DMS53 treated with DMSO at 0.1 percent for 48 hours (cell line): ENCODE results near the gene RNF114.
A peak's percentile ranks its signal among the peaks of the same experiment; 100 is the strongest.
"Not testable (repeated sequence)": the region's sequence is repeated elsewhere in the genome, so short reads cannot be mapped to it uniquely, and the experiment has no call there.

Experiments used
- DNase-seq: peaks from one replicate; lab custom pipeline; 2025; ENCODE audit not compliant: unreplicated experiment; lab: John Stamatoyannopoulos, UW

Gene RNF114

DNA sequence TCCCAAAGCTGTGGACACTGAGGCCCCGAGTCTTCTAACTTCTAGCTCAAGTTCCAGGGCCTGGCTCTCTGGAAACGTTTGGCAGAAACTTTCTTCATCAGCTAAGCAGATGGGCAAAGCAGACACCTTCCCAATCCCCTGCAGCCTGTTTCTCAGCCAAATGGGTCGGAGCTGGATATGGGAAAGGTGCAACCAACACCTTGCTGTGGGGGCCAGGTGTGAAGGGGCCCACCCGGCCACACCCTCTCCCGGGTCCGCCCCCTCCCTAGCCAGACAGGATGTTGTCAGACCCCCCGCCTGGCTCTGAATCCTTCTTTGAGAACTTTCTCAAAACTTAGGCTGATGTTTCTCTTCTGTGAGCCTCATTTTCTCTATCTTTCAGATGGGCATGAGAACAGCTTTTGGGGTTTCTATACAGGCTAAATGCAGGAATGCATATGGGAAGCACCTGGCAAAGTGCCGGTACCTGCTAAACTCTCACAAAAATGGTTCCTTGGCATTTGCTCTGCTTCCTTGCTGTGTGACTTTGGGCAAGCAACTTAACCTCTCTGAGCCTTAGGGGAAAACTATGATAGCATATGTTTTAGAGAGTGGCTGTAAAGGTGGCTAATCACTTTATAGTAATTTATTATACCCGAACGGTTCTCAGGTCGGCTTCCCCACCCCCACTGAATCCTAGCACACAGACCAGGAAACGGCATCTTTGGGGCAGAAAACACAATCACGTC is 48.4 kb downstream of the RNF114 start:
- DNase-seq, result no peak

DNA sequence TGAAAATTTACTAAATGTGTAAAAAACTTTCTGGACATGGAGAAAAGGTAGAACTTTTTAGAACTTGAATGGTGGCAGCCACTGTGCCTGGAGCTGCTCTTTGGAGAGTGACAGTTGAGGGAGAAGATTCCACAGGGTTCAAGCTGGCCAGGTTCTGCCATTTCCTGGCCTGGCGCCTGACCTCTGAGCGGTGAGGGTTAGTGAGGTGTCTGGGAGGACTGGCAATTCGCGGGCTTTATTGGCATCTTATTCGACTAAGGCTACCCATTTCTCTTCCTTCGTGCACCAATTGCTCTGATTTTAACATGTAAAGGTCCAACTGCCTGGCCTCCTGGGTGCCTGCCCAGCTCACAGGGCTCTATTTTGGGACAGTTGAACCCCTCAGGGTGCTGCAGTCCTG is 49.0 kb downstream of the RNF114 start:
- DNase-seq, result no peak

DNA sequence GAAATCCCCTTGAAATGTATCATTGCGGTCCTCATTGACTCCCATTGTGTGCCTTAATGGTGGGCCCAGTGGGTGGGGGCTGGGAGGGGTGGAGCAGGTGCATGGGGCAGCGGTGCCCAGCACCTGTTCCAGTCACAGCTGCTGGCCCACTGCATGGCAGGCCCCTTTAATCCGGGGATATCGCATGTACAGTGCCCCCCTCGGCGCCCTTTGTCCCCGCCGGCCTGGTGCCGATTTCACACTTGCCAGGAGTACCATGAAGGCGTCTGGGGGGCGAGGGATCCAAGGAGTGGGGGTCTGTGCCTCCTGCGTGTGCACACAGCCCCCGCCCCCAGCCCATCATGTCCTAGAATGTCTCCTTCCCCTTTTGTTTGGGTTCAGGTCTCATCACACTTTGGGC is 49.4 kb downstream of the RNF114 start:
- no peak for DNase-seq

DNA sequence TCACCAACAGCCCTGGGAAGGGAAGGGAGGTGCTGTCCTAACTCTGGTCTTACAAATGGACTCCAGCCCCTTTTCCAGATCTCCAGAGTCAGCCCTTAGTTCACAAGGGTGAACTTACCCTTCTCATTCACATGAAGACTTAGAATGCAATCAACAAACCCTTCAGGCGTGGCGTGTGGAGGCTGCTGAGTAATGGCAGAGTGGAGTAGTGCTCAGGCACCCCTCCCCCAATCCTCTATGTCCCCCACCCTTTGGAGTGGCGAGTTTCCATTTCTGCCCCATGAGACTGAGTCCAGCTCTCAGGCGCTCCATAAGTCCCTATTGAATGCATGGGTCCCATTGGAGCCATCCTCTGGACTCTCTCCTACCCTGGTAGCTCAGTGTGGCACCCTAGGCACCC is 49.9 kb downstream of the RNF114 start:
- no peak for DNase-seq

DNA sequence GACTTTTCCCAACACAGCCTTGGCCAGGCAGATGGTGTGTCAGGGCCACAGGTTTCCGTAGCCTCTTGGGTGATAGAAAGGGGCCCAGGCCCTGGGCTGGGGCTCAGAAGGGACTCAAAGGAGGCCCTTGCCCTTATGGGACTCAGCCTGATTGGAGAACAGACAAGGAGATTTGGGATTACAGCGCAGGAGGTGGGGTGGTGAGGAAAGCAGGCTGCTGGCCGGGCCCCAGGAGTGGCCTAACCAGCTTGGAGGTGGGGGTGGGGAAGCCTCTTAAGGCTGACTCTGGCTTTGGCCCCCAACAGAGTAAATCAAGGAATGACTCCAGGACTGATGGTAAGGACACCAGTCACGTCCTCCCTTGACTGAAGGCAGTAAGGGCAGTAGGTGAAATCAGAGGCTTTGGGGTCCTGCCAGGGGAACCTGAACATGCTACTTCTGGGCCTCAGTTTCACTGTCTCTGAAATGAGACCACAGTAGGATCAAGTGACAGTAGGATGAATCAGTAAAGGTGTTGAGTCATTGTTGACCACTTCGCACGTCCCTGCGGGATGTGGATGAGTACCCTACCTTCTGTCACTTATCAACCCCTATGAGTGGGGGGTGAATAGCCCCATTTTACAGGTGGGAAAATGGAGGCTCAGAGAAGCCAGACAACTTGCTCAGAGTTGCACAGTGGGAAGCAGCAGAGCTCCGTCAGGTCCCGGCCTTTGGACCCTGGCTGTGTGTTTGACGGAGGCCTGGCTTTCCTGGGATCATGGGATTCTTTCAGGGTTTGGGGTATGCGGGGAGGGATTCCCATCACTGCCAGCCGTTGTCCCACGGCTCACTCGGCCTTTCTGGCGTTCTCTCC is 51.0 kb downstream of the RNF114 start:
- no peak for DNase-seq

DNA sequence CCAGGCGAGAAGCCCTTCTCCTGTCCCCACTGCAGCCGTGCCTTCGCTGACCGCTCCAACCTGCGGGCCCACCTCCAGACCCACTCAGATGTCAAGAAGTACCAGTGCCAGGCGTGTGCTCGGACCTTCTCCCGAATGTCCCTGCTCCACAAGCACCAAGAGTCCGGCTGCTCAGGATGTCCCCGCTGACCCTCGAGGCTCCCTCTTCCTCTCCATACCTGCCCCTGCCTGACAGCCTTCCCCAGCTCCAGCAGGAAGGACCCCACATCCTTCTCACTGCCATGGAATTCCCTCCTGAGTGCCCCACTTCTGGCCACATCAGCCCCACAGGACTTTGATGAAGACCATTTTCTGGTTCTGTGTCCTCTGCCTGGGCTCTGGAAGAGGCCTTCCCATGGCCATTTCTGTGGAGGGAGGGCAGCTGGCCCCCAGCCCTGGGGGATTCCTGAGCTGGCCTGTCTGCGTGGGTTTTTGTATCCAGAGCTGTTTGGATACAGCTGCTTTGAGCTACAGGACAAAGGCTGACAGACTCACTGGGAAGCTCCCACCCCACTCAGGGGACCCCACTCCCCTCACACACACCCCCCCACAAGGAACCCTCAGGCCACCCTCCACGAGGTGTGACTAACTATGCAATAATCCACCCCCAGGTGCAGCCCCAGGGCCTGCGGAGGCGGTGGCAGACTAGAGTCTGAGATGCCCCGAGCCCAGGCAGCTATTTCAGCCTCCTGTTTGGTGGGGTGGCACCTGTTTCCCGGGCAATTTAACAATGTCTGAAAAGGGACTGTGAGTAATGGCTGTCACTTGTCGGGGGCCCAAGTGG is 51.9 kb downstream of the RNF114 start:
- no peak for DNase-seq

DNA sequence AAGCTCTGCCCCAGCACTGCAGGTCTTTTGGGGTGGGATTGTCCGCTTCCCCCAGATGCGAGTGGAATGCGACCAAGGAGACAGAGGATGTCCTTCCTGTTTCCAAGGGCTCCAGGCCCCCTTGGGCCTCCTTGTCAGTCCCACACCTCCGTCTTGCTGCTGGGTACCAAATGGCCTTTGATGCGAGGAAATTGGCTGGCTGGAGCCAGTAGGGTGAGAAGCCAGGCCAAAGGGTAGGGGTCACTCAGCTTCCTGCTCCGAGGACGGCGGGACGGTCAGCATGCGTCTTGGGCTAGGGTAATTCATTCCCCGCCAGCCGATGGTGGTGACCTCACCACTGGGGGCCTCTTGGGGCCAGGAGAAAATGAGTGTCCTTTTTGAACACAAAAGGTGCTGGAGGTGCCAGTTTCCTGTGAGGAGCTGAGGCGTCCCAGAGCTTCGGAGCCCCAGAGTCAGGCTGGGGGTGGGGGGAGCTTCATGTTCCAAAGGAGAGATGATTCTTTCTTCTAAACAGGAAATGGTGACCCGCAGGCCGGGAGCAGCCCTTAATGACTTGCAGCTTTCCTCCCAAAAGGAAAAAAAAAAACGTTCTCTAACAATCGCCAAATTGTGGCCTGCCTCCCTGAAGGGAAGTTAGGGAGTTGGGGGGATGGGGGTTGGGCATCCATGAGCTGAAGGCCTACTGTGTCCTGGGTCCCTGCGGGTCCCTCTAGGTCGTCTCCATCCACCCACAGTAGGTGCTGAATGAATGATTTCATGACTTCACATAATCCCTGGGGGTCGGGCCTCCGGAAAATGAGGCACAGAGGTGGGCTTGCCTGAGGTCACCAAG is 53.3 kb downstream of the RNF114 start:
- no peak for DNase-seq

DNA sequence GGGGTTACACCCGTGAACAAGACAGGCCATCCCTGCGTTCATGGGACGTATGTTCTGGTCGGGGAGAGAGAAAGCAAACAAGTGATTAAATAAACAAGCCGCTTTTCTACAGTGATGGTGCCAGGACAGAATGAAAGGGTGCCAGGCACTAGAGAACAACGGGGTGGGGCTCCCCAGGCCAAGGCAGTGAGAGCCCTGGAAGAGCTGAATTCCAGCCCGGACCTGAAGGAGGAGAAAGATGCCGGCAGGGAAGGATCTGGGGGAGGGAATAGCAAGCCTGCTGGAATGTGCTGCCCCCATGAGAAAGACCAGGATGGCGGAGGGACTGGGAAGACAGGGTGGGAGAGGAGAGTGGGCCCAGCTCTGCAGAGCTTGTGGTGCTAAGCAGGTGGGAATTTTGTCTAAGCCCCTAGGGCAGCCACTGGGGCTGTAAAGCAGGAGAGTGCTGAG is 54.1 kb downstream of the RNF114 start:
- no peak for DNase-seq

DNA sequence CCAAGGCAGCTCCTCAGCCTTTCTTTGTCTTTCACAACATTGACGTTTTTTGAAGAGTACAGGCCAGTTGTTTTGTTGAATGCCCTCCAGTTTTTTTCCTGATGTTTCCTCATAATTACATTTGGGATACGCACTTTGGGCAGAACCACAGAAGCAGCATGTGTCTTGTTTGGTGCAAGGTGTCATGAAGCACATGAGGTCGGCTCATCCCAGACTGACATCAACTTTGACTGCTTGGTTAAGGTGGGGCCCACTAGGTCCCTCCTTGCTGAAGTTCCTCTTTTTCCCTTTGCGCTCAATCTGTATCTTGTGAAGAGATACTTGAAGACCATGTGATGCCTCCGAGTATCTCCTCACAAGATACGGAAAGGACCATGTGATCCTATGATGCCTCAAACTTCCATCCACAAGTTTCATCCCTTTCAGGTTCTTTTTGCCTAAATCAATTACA is 57.1 kb downstream of the RNF114 start:
- no peak for DNase-seq

DNA sequence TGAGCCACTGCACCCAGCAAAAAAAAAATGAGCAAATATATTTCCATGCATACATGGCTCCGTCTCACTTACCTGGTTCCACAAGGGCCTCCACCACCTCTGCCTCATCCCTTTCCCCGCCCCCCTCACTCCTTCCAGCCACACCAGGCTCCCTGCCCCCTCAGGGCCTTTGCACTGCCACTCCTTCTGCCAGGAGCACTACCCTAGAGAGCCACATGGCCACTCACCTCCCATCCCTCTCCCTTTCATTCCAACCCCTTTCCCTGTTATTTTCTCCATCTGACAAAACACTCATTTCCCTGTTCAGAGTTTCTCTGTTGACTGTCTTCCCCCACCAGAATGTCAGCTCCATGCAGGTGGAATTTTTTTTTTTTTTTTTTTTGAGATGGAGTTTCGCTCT is 59.4 kb downstream of the RNF114 start:
- DNase-seq, result no peak

DNA sequence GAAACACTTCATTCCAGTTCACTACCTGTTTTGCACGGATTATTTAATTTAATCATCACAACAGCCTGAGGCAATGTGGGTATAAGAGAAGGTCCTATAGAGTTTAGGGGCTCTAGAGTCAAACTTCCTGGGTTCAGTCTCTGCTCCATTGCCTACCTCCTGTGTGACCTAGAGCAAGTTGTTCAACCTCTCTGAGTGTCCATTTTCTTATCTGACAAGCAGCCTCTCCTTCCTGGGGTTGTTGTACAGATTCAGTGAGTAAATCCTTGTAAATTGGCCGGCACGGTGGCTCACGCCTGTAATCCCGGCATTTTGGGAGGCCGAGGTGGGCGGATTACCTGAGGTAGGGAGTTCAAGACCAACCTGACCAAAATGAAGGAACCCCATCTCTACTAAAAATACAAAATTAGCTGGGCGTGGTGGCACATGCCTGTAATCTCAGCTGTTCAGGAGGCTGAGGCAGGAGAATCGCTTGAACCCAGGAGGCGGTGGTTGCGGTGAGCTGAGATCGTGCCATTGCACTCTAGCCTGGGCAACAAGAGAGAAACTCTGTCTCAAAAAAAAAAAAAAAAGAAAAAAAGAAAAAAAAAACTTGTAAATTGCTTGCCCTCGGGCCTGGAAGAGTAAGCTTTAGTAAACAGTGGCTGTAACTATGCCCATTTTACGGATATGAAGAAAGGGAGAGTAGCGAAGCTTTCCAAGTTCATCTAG is 62.4 kb downstream of the RNF114 start:
- not testable (repeated sequence) for DNase-seq

DNA sequence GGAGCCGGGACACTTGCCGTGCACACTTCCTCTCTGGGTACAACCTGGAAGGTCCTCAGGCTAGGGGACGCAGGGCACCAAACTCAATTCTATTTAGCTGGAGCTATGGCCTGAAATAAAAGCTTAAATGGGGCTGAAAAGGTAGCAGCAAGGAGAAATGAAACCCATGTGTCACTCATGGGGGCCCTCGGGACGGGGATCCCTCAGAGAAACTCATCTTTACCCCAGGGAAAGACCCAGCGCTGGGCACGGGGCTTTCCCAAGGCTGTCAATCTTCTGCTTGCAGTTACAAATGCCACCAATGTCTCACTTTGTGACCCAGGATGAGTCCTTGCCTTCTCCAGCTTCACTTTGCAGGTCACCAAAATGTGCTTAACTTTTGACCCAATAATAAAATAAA is 63.1 kb downstream of the RNF114 start:
- DNase-seq, result no peak

DNA sequence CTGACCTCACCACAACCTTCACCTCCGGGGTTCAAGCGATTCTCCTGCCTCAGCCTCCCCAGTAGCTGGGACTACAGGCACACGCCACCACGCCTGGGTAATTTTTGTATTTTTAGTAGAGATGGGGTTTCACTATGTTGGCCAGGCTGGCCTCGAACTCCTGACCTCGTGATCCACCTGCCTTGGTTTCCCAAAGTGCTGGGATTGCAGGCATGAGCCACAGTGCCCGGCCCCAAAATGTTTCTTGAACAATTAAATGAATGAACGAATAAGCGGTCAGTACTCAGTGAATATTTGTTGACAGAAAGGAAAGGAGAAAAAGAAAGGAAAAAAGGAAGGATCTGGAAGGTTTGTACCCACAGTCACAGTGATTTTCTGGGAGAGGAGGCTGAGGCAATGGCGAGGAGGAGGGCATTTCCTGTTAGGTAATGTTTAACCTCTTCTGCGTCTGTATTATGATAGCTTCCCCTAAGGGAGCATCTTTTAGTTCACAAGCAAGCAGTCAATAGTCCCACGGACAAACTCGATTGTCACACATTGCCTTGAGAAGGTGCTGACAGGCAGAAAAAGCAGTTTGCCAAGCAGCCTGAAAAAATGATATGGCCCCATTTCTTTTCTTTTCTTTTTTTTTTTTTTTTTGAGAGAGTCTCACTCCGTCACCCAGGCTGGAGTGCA is 64.5 kb downstream of the RNF114 start:
- peak; percentile 8 for DNase-seq

DNA sequence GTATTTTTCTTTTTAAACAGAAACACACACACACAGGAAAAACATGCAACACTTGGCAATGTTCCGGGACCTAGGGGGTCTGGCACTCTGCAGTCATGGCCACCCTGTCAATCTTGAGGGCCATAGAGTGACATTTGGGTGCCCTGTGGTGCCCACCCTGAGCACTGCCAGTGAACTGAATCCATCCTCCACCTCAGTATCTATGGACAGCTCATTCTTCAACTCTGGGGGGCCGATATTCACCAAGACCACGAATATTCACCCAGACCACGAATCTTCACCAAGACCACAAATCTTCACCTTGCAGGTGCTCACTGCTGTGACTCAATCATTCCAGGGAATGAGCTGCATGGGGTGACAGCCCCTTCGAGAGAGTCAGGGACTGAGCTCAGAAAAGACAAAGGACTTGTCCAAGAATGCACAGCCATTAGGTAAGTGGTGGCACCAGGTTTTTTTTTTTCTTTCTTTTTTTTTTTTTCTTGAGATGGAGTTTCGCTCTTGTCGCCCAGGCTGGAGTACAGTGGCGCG is 65.7 kb downstream of the RNF114 start:
- no peak for DNase-seq

DNA sequence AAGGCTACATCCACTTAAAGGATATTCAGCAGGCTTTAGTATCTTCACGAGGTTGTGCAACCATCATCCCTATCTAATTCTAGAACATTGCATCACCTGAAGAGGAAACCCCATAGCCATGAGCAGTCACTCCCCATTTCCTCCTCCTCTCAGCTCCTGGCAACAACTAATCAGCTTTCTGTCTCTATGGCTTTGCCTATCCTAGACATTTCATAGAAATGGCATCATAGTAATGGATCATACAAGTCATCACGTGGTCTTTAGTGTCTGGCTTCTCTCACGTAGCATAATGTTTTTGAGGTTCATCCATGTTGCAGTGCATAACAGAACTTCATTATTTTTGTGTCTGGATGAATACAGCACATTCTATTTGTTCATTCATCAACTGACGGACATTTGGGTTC is 67.1 kb downstream of the RNF114 start:
- DNase-seq, result no peak
